ENCODE measurements around the gene FRK. TPM values are rescaled to one million over a fixed set of nuclear protein-coding genes. Genes with fewer than 3 reads are reported as not detected.

FRK gene
- total RNA-seq, 1 donor from 2014 or later: 1.1 TPM

DNA sequence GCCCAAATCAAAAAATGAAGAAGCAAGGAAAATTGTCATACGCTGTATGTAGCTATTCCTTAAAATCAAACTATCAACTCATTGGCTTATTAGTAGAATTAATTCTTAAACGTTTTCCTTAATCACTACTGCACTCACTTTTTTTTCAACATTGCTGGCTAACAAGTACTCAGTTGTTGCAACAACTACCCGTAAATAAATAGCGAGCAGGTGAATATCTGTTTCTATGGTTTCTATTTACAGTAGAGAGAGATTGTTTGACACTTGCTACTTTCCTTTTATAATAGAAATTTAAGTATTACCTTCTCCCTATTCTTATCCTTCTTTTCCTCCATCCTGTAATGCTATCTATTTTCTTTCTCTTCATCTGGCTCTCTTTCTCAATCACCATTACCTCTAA, 25.1 kb downstream of the FRK start:
- no peaks in the 10 kb centered on the region for H3K9me3 Mint-ChIP-seq (ENCODE audit: low read depth)
- H3K4me3 Mint-ChIP-seq (ENCODE audit: unreplicated experiment): no peak overlapping the region
- H3K27ac Mint-ChIP-seq (ENCODE audit: unreplicated experiment): no peak overlapping the region
- DNase-seq (ENCODE audit: low spot score): no peak
- no peaks in the 10 kb centered on the region for H3K36me3 Mint-ChIP-seq (ENCODE audit: low read depth)
- peaks cover 15% of the 10 kb centered on the region for H3K4me1 Mint-ChIP-seq (ENCODE audit: low read depth)
- TF ChIP-seq, protein P1, sequence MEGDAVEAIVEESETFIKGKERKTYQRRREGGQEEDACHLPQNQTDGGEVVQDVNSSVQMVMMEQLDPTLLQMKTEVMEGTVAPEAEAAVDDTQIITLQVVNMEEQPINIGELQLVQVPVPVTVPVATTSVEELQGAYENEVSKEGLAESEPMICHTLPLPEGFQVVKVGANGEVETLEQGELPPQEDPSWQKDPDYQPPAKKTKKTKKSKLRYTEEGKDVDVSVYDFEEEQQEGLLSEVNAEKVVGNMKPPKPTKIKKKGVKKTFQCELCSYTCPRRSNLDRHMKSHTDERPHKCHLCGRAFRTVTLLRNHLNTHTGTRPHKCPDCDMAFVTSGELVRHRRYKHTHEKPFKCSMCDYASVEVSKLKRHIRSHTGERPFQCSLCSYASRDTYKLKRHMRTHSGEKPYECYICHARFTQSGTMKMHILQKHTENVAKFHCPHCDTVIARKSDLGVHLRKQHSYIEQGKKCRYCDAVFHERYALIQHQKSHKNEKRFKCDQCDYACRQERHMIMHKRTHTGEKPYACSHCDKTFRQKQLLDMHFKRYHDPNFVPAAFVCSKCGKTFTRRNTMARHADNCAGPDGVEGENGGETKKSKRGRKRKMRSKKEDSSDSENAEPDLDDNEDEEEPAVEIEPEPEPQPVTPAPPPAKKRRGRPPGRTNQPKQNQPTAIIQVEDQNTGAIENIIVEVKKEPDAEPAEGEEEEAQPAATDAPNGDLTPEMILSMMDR (IDR thresholded peaks at IDR 0.05): no peak
- no peaks in the 10 kb centered on the region for H3K27me3 Mint-ChIP-seq (ENCODE audit: low read depth)

DNA sequence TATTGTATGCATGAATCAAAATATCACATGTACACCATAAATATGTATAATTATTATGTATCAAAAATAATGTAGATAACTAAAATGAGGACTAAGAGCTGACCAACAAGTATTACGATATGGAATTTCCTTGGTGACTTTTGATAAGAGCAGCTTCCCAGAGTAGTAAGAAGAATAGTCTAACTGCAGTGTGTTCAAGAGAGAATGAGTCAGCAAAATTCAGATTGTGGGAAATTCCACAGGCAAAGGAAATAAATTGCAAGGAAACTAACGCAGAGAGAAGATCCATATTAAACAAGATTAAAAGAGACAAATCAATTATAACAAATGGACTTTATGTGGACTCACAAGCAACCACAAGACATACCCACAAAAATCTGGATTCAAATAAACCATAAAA, 26.4 kb downstream of the FRK start:
- Mint-ChIP-seq H3K27ac (ENCODE audit: unreplicated experiment) (no peak overlapping the region), H3K9me3 (ENCODE audit: low read depth) (no peaks in the 10 kb centered on the region)
- DNase-seq (ENCODE audit: low spot score): no peak

DNA sequence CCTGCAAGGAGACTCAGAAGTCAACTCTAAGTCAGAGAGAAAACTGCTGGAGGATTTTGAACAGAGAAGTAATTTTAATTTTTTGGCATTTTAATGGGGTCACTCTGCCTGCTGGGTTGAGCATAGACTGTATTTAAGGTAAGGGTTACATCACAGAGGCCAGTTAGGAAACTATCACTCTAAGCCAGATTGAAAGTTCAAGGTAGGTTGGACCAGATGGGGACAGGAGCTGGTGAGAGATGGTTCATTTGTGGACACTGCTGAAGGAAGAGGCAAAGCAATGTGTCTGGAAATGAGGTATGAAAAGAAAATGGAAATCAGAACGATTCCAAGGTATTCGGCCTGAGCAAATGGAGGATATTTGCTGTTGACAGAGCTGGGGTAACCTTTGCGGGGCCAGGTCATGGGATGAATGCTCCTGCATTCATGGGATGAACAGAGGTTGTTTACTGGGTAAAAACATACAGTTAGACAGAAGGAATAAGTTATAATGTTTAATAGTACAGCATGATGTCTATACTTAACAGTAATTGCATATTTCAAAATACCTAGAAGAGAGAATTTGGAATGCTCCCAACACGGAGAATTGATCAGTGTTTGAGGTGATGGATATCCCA, 26.9 kb downstream of the FRK start:
- peak overlapping the region; percentile 29 for H3K27ac Mint-ChIP-seq (ENCODE audit: unreplicated experiment)
- H3K36me3 Mint-ChIP-seq (ENCODE audit: low read depth): no peaks in the 10 kb centered on the region
- H3K4me3 Mint-ChIP-seq (ENCODE audit: unreplicated experiment): no peak overlapping the region
- H3K4me1 Mint-ChIP-seq (ENCODE audit: low read depth): peaks cover 15% of the 10 kb centered on the region
- no peak for DNase-seq (ENCODE audit: low spot score)
- H3K27me3 Mint-ChIP-seq (ENCODE audit: low read depth): no peaks in the 10 kb centered on the region
- TF ChIP-seq, protein P1 (IDR thresholded peaks at IDR 0.05): no peak
- no peaks in the 10 kb centered on the region for H3K9me3 Mint-ChIP-seq (ENCODE audit: low read depth)

More for the DNA sequence above, 26.4 kb downstream of the FRK start:
- Mint-ChIP-seq H3K36me3 (ENCODE audit: low read depth) (no peaks in the 10 kb centered on the region), H3K27me3 (ENCODE audit: low read depth) (no peaks in the 10 kb centered on the region), H3K4me3 (ENCODE audit: unreplicated experiment) (no peak overlapping the region), H3K4me1 (ENCODE audit: low read depth) (peaks cover 15% of the 10 kb centered on the region)
- TF ChIP-seq, protein P1 (IDR thresholded peaks at IDR 0.05): no peak

DNA sequence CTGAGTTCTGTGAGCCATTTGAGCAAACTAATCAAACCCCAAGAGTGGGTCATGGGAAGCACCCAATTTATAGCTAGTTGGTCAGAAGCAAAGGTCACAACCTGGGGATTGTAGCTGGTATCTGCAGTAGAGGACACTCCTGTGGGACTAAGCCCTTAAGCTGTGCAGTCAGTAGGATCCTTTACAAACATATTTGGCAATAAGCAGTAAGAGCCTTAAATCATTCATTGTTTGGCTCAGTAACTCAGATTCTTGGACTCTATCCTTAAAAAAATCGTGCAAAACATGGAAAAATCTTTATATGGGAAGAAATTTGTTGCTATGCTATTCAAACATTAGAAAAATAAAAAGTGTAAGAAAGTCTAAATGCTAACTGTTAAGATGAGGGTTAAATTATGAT, 29.9 kb downstream of the FRK start:
- no peak for DNase-seq (ENCODE audit: low spot score)
- no peak overlapping the region for H3K4me3 Mint-ChIP-seq (ENCODE audit: unreplicated experiment)
- TF ChIP-seq, protein P1 (IDR thresholded peaks at IDR 0.05): no peak
- H3K27ac Mint-ChIP-seq (ENCODE audit: unreplicated experiment): no peak overlapping the region
- H3K9me3 Mint-ChIP-seq (ENCODE audit: low read depth): no peaks in the 10 kb centered on the region
- no peaks in the 10 kb centered on the region for H3K36me3 Mint-ChIP-seq (ENCODE audit: low read depth)
- no peaks in the 10 kb centered on the region for H3K27me3 Mint-ChIP-seq (ENCODE audit: low read depth)
- H3K4me1 Mint-ChIP-seq (ENCODE audit: low read depth): peaks cover 12% of the 10 kb centered on the region

DNA sequence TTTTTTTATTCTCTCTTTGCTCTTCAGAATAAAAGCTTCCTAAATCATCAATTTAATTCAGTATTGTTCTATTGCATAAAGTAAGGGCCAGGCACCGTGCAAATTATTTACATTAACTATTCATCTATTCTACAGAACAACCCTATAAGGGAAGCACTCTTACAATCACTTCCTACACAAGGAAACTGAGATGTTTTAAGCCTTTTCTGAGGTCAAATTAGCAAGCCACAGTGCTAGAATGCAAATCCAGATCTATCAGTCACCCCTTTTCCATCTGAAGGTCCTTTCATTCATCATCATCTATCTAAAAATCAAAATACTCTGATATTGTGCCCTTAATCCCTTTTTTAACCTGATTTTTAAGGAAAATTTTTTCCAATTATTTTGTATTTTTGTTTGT, 31.2 kb downstream of the FRK start:
- Mint-ChIP-seq H3K4me1 (ENCODE audit: low read depth) (peaks cover 10% of the 10 kb centered on the region), H3K9me3 (ENCODE audit: low read depth) (no peaks in the 10 kb centered on the region), H3K27me3 (ENCODE audit: low read depth) (no peaks in the 10 kb centered on the region), H3K36me3 (ENCODE audit: low read depth) (no peaks in the 10 kb centered on the region), H3K4me3 (ENCODE audit: unreplicated experiment) (no peak overlapping the region), H3K27ac (ENCODE audit: unreplicated experiment) (no peak overlapping the region)
- TF ChIP-seq, protein P1 (IDR thresholded peaks at IDR 0.05): no peak
- no peak for DNase-seq (ENCODE audit: low spot score)
